KOPT-K1 (cell line): ENCODE results near the gene TMEM107.
A peak's percentile ranks its signal among the peaks of the same experiment; 100 is the strongest.

Experiments used
- H3K27ac ChIP-seq: fragments of 200-600 bp; sonication (generic); 2 replicates; pipeline ENCODE4 v1.5.1; 2016; ENCODE audit warnings: antibody characterized with exemption, mild to moderate bottlenecking, low read depth, low read length; ENCODE audit not compliant: poor library complexity, severe bottlenecking
- H3K36me3 ChIP-seq: fragments of 200-600 bp; sonication (generic); 2 replicates; pipeline ENCODE4 v1.5.1; 2017; ENCODE audit warnings: antibody characterized with exemption, mild to moderate bottlenecking, low read length, moderate library complexity; ENCODE audit not compliant: insufficient read depth
- H3K9me3 ChIP-seq: fragments of 200-600 bp; sonication (generic); 2 replicates; pipeline ENCODE4 v1.5.1; 2017; ENCODE audit warnings: antibody characterized with exemption, low read length, mild to moderate bottlenecking; ENCODE audit not compliant: insufficient read depth, poor library complexity, severe bottlenecking

TMEM107 gene

DNA sequence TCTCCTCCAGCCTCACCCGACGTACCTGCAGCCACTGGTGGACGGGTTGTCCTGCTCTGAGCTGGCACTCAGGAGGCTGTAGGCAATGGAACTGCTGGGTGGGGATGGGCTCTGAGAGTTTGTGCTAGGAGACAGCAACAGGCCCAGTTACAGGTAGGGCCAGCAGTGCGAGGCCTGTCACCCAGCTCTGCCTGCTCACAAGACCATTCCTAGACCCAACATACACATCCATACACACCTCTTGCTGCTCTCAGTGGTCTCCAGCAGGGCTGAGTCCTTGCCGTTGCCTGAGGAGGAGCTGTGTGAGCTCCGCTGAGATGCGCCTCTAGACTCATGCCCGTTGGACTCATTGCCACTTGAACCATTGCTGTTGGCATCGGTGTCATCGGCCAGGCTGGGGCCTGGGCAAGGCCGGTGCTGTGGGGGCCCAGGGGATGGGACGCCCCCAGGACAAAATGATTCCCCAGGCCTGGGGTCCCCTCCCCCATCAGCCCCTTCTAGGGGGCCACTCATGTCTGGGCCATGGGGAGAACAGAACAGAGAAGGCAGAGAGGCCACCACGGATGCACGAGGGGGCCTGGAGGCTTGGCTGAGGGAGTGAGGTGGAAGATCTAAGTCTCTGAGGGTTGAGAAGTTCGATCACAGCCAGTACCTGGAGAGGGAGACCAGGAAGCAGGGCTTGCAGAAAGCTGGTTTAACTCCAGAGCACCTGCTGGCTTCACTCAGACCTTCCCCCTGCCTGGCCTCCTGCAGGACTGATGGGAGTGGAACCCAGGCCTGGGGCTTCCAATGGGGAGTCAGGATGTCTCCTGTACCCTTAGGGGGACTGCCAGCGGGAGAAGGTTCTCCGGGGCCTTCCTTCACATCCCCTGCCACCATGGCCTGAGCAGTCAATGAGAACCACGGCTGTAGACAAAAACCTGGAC lies 25.7 kb downstream of the TMEM107 start:
- Histone ChIP-seq H3K36me3 (peaks cover 46% of the 10 kb centered on the region), H3K9me3 (no peaks in the 10 kb centered on the region), H3K27ac (peak overlapping the region; percentile 71)

GRCh38 chr17:8149419-8150193 lies 26.6 kb downstream of the TMEM107 start:
- H3K36me3 ChIP-seq = peaks cover 54% of the 10 kb centered on the region
- H3K27ac ChIP-seq = no peak overlapping the region

DNA sequence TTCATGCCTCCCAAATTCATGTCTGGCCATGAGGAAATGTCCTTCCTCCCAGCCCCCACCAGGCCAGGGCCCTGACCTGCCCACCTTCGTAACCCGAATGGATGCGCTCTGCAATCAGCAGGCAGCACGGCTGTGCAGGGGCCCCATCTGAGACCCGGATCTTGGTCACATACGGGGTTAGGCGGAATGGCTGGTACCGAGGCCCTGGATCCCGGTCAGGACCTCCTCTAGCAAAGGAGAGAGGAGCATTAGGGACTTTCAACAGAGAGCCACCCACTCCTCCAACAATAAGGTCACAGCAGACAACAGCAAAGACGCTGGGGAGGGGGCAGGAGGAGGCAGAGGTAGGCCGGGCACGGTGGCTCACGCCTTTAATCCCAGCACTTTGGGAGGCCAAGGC lies 27.6 kb downstream of the TMEM107 start:
- Histone ChIP-seq H3K27ac (no peak overlapping the region), H3K36me3 (peaks cover 65% of the 10 kb centered on the region), H3K9me3 (no peaks in the 10 kb centered on the region)

More at GRCh38 chr17:8149419-8150193, 26.6 kb downstream of the TMEM107 start:
- H3K9me3 ChIP-seq = no peaks in the 10 kb centered on the region

- Histone ChIP-seq H3K9me3 (no peaks in the 10 kb centered on the region), H3K27ac (no peak overlapping the region), H3K36me3 (peaks cover 71% of the 10 kb centered on the region)
These were observed 28.3 kb downstream of the TMEM107 start for GRCh38 chr17:8147805-8148404.

DNA sequence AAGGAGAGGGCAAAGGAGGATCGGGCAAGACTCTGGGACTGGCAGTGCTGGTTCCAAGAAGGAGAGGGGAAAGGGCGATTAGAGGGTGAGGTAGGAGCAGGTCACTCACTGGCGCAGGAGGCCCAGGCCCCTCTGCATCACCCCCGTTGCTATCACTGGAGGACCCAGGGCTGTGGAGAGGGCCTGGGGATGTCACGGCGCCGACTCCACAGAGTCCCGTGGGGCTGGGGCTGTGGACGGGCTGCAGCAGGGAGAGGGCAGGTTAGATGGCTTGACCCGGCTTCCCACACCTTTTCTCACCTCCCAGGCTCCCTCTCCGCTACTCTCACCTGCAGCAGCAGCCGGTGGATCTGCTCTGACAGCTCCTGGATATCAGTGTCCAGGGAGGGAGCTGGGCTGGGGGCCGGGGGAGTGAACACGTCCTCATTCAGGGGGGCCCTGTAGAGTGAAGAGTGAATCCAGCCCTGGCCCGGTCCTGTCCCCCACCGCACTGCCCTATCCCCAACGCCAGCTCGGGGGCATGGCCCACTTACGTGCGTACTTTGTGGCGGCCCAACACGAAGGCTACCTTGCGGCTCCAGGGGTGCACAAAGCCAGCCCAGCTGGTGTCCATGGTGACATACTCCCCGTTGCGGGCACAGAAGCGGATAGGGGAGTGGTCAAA lies 28.9 kb downstream of the TMEM107 start:
- no peak overlapping the region for H3K27ac ChIP-seq
- H3K9me3 ChIP-seq = no peaks in the 10 kb centered on the region
- H3K36me3 ChIP-seq = peaks cover 77% of the 10 kb centered on the region

DNA sequence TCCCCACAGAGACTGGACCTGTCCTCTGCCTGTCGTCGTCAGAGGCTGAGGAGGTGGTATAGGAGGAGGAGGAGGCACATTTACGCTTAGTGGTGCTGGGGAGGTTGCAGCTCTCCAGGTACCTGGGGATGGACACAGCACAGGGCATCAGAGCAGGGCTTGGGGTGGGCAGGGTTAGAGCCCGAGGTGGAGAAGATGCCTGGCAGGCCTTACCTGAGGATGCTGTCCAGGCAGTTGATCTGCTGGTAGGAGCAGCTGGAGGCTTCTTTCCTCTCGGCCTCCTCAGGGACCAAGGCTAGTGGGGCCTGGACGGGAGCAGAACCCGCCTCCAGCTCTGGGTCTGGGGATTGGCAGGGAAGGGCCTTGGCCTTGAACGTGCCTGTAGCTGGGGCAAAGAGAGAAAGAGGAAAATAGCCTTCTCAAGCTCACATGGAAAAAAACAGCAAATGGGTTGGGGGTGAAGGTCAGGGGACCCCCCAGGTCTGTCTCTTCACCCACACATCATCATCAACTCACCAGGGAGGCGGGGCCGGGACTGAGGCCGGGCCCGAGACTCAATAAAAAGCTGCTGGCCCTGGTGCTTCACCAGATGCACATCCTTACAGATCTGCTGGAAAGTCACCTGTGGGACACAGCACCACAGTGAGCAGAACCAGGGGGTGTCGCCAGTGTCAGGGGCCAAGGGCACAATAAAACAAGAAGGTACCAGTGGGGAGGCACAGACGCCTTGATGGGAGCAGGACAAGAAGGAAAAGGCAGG lies 29.6 kb downstream of the TMEM107 start:
- Histone ChIP-seq H3K36me3 (peaks cover 84% of the 10 kb centered on the region), H3K9me3 (no peaks in the 10 kb centered on the region), H3K27ac (no peak overlapping the region)

DNA sequence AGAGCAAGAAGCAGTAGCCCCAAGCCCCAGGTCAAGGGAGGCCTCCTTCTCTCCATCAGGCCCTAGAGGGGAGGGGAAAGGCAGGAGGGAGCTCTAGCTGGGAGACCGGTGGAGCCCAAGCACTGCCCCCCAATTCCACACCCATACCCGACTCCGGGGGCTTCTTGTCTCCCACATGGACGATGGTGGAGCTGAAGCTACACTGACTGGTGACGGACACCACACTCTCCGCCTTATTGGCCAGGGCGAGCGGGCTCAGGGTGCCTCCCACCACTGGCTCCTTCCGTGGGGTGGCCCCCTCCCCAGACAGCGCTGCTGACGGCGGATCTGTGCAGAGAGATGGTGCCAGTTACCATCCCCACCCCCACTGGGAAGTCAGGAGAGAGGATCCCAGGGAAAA lies 30.4 kb downstream of the TMEM107 start:
- H3K27ac ChIP-seq = no peak overlapping the region
- no peaks in the 10 kb centered on the region for H3K9me3 ChIP-seq
- peaks cover 92% of the 10 kb centered on the region for H3K36me3 ChIP-seq

GRCh38 chr17:8144401-8145231 lies 31.6 kb downstream of the TMEM107 start:
- no peak overlapping the region for H3K27ac ChIP-seq
- no peaks in the 10 kb centered on the region for H3K9me3 ChIP-seq
- H3K36me3 ChIP-seq = peaks cover 96% of the 10 kb centered on the region

- peaks cover 88% of the 10 kb centered on the region for H3K36me3 ChIP-seq
These were observed 32.4 kb downstream of the TMEM107 start for GRCh38 chr17:8143581-8144400.

DNA sequence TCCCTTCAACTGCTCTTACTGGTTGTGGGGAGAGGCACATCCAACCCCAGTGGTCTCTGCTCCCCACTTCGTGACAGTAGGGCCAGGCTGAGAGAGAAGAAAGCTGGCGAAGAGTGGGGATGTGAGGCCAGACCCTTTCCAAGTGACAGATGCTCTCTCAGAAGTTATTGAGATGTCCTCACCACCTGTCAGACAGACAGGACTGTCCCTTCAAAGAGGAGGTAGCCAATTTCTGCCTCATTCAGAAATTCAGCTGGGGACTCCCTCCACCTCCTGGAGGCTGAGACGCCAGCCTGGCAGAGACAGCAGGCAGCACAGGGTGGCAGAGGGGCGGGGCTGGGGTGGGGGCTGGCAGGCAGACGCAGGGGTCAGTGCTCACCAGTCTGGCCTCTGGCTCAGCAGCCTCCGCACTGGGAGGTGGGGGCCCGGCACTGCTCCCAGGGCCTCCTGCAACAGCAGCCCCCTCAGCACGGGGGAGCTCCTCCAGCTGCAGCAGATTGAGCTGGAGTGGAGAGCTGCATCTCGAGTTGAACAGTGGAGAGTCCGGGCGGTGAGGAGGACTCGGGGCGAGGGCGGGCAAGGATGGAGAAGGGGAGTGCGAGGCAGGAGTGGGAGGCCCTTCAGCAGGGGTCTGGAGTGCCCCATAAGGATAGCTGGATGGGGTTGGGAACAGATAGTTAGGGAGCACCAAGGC lies 33.1 kb downstream of the TMEM107 start:
- peaks cover 81% of the 10 kb centered on the region for H3K36me3 ChIP-seq
- H3K9me3 ChIP-seq = no peaks in the 10 kb centered on the region
- no peak overlapping the region for H3K27ac ChIP-seq

More at GRCh38 chr17:8143581-8144400, 32.4 kb downstream of the TMEM107 start:
- Histone ChIP-seq H3K9me3 (no peaks in the 10 kb centered on the region), H3K27ac (no peak overlapping the region)

- Histone ChIP-seq H3K27ac (no peak overlapping the region), H3K36me3 (peaks cover 74% of the 10 kb centered on the region), H3K9me3 (no peaks in the 10 kb centered on the region)
These were observed 33.9 kb downstream of the TMEM107 start for GRCh38 chr17:8142158-8142886.

- peaks cover 68% of the 10 kb centered on the region for H3K36me3 ChIP-seq
- no peaks in the 10 kb centered on the region for H3K9me3 ChIP-seq
- H3K27ac ChIP-seq = no peak overlapping the region
These were observed 34.4 kb downstream of the TMEM107 start for GRCh38 chr17:8141741-8142140.
